HL-60 (cell line): ENCODE measurements around the gene RGS14.

ENCODE experiments used
- DNase-seq, 2 experiments: peaks; one replicate each; pipeline ENCODE4 v3.0.0-alpha.2; 2010 to 2020; ENCODE audit warnings: low read depth in 1 of 2, low spot score in 1 of 2
- H3K27ac ChIP-seq: fragments of 250-450 bp; sonication (Bioruptor Pico); replicated peaks from 2 replicates; pipeline ENCODE4 v1.5.1; 2020; ENCODE audit warnings: mild to moderate bottlenecking, moderate library complexity
- H3K27me3 ChIP-seq: fragments of 250-450 bp; sonication (Bioruptor Pico); 2 replicates; pipeline ENCODE4 v1.5.1; 2021; ENCODE audit warnings: mild to moderate bottlenecking, moderate library complexity; ENCODE audit not compliant: insufficient read depth, poor library complexity, severe bottlenecking
- H3K4me3 ChIP-seq: replicated peaks from 2 replicates; pipeline ENCODE4 v1.5.1; 2011; ENCODE audit warnings: mild to moderate bottlenecking, control low read depth, low read length; ENCODE audit not compliant: insufficient read depth
- CTCF ChIP-seq: IDR thresholded peaks from one replicate; pipeline ENCODE4 v1.5.1; 2011; ENCODE audit warnings: low read length, control low read depth, inconsistent platforms; ENCODE audit not compliant: insufficient read depth
- GABPA ChIP-seq: IDR thresholded peaks from 2 replicates; pipeline ENCODE4 v1.6.1; 2012; ENCODE audit warnings: low read depth
- POLR2AphosphoS5 ChIP-seq: IDR thresholded peaks from 2 replicates; pipeline ENCODE4 v1.6.1; 2012; ENCODE audit warnings: low read depth
- REST ChIP-seq: IDR thresholded peaks from 2 replicates; pipeline ENCODE4 v1.6.1; 2012; ENCODE audit warnings: low read depth; ENCODE audit not compliant: insufficient replicate concordance
- SPI1 ChIP-seq: IDR thresholded peaks from 2 replicates; pipeline ENCODE4 v1.6.1; 2012; ENCODE audit warnings: low read depth, mild to moderate bottlenecking, borderline replicate concordance

Gene RGS14

GRCh38 chr5:177353093-177353492 lies 4.6 kb upstream of the RGS14 start:
- peak in 1 of 2 experiments; percentile 63 for DNase-seq
- TF ChIP-seq POLR2AphosphoS5, result no peak
- TF ChIP-seq SPI1, result peak; percentile 90

GRCh38 chr5:177354256-177354655 lies 3.5 kb upstream of the RGS14 start:
- Histone ChIP-seq H3K4me3 (no peak overlapping the region), H3K27me3 (no peaks in the 10 kb centered on the region), H3K27ac (no peak overlapping the region)
- TF ChIP-seq REST (no peak), POLR2AphosphoS5 (no peak)
- DNase-seq, result no peak

More at GRCh38 chr5:177353093-177353492, 4.6 kb upstream of the RGS14 start:
- Histone ChIP-seq H3K27ac (peak overlapping the region; percentile 99), H3K4me3 (no peak overlapping the region), H3K27me3 (no peaks in the 10 kb centered on the region)

- TF ChIP-seq GABPA (no peak), POLR2AphosphoS5 (no peak), CTCF (no peak), SPI1 (peak; percentile 30; the same call in 1 of the 2 replicates), REST (no peak)
- Histone ChIP-seq H3K27ac (no peak overlapping the region), H3K27me3 (no peaks in the 10 kb centered on the region), H3K4me3 (no peak overlapping the region)
- DNase-seq, result peak in 1 of 2 experiments; percentile 38
Observed at GRCh38 chr5:177354711-177355110, 3.0 kb upstream of the RGS14 start.

GRCh38 chr5:177355162-177355867 lies 2.4 kb upstream of the RGS14 start:
- Histone ChIP-seq H3K27ac (no peak overlapping the region), H3K27me3 (no peaks in the 10 kb centered on the region), H3K4me3 (no peak overlapping the region)
- TF ChIP-seq POLR2AphosphoS5 (no peak), GABPA (no peak), REST (no peak)
- no peak for DNase-seq
